Measurements from ENCODE around the gene GEMIN7. TPM values are rescaled to one million over a fixed set of nuclear protein-coding genes. Genes with fewer than 3 reads are reported as not detected.

GEMIN7 gene
- total RNA-seq, 1 experiment from 2014 or later, result 34.0 TPM

DNA sequence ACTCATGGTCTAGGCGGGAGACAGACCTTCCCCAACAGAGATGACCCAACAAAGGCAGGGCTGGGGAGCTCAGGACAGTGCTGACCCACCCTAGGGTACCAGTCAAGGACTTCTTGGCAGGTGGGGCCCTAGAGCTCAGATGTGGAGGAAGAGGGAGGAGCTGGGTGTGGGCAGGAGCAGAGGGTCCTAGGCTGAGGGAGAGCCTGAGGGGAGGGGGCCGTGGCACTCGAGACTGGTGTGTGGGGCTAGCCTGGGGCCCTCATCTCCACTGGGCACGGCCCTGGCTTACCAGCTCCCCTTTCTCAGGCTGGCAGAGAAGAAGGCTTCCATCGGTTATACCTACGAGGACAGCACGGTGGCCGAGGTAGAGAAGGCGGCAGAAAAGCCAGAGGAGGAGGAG is 21.6 kb upstream of the GEMIN7 start:
- Histone ChIP-seq H3K27ac (ENCODE audit: low read depth, low read length, poor library complexity, severe bottlenecking) (no peak overlapping the region), H3K36me3 (ENCODE audit: insufficient read depth, low read length, poor library complexity, severe bottlenecking) (peaks cover 68% of the 10 kb centered on the region), H3K4me3 (ENCODE audit: low read depth, low read length, poor library complexity, severe bottlenecking) (no peak overlapping the region), H3K9me3 (ENCODE audit: low read depth, low read length, poor library complexity, severe bottlenecking) (no peaks in the 10 kb centered on the region), H3K4me1 (ENCODE audit: insufficient read depth, low read length, poor library complexity, severe bottlenecking) (no peaks in the 10 kb centered on the region), H3K27me3 (replicated peaks; ENCODE audit: insufficient read depth, low read depth, low read length, poor library complexity) (no peaks in the 10 kb centered on the region)
- DNase-seq (ENCODE audit: low spot score), result no peak
- POLR2A ChIA-PET (ENCODE audit: low non-redundant PET), result interaction anchor here (0.6 kb wide), 1 partner anchor 28 kb away, joined by 3 read pairs; no protein-coding TSS in a partner anchor
- TF ChIP-seq, protein P1, sequence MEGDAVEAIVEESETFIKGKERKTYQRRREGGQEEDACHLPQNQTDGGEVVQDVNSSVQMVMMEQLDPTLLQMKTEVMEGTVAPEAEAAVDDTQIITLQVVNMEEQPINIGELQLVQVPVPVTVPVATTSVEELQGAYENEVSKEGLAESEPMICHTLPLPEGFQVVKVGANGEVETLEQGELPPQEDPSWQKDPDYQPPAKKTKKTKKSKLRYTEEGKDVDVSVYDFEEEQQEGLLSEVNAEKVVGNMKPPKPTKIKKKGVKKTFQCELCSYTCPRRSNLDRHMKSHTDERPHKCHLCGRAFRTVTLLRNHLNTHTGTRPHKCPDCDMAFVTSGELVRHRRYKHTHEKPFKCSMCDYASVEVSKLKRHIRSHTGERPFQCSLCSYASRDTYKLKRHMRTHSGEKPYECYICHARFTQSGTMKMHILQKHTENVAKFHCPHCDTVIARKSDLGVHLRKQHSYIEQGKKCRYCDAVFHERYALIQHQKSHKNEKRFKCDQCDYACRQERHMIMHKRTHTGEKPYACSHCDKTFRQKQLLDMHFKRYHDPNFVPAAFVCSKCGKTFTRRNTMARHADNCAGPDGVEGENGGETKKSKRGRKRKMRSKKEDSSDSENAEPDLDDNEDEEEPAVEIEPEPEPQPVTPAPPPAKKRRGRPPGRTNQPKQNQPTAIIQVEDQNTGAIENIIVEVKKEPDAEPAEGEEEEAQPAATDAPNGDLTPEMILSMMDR (conservative IDR thresholded peaks at IDR 0.05; ENCODE audit: low read depth, low read length), result no peak
- no peak for TF ChIP-seq EZH2 (IDR thresholded peaks at IDR 0.05; ENCODE audit: borderline replicate concordance, low read depth, low read length, poor library complexity, severe bottlenecking)
- BruUV-seq (replicated peaks), result no TSS peak
- intact Hi-C loops (cut with micrococcal nuclease; ENCODE audit: unreplicated experiment), result no loop called here
- CTCF ChIA-PET, result no interaction called here

DNA sequence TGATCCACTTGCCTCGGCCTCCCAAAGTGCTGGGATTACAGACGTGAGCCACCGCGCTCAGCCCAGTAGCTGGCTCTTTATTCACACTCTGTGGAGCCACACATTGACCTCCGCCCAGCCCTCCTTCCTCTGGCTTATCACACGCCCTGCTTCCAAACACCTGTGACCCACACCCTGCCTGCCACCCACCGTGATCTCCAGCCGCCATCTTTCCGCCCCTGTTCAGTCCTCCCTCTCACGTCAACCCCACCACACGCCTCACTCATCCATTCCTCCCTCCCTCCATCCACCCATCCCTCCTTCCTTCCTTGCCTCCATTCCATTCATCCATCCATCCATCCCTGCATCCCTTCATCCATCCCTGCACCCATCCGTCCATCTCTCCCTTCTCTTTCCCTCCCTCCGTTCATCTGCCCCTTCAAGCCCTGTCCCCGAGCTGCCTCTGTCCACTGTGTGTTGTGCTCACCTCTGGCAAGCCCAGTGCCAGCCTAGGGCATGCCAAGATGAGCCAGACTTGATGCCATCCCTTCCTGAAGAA is 20.4 kb upstream of the GEMIN7 start:
- Histone ChIP-seq H3K9me3 (ENCODE audit: low read depth, low read length, poor library complexity, severe bottlenecking) (no peaks in the 10 kb centered on the region), H3K4me3 (ENCODE audit: low read depth, low read length, poor library complexity, severe bottlenecking) (no peak overlapping the region), H3K4me1 (ENCODE audit: insufficient read depth, low read length, poor library complexity, severe bottlenecking) (no peaks in the 10 kb centered on the region), H3K36me3 (ENCODE audit: insufficient read depth, low read length, poor library complexity, severe bottlenecking) (peaks cover 64% of the 10 kb centered on the region), H3K27me3 (replicated peaks; ENCODE audit: insufficient read depth, low read depth, low read length, poor library complexity) (no peaks in the 10 kb centered on the region), H3K27ac (ENCODE audit: low read depth, low read length, poor library complexity, severe bottlenecking) (no peak overlapping the region)
- TF ChIP-seq, protein P1 (conservative IDR thresholded peaks at IDR 0.05; ENCODE audit: low read depth, low read length), result no peak
- no peak for TF ChIP-seq EZH2 (IDR thresholded peaks at IDR 0.05; ENCODE audit: borderline replicate concordance, low read depth, low read length, poor library complexity, severe bottlenecking)
- BruUV-seq (replicated peaks), result no TSS peak
- intact Hi-C loops (cut with micrococcal nuclease; ENCODE audit: unreplicated experiment), result no loop called here
- ChIA-PET POLR2A (ENCODE audit: low non-redundant PET) (no interaction called here), CTCF (interaction anchor here (0.6 to 1.4 kb wide), 4 partner anchors 13 to 90 kb away, joined by 3 to 16 read pairs (median 10); partner anchors contain the start of gene CLASRP)
- DNase-seq (ENCODE audit: low spot score), result no peak

DNA sequence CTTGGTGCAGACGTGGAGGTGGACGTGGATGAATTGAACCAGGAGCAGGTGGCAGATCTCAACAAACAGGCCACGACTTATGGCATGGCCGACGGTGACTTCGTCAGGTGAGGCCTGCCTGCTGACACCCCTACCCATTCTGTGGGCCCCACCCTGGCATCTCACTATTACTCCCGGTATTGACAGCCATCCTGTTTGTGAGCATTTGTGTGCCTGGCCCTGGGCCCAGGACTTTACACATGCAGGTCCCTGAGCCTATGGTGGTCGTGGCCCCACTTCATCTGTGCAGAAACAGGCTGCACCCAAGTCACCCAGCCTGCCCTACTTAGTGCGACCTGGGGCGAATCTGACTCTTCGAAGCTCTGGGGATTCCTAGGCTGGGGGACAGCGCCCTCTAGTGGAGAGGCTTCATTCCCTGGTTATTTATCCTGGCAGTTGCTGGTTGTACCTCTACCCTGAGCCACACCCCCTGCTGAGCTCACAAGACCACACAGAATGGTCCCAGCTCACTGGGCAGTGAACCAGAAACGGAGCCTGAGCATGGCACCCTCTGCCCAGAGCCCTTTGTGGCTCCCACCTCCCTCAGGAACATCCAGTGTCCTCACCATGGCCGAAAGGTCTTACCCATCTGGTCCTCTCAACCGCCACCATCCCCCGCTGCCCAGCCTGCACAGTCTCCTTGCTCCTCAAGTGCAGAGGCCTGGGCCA is 19.6 kb upstream of the GEMIN7 start:
- H3K27ac ChIP-seq (ENCODE audit: low read depth, low read length, poor library complexity, severe bottlenecking), result no peak overlapping the region
- POLR2A ChIA-PET (ENCODE audit: low non-redundant PET), result no interaction called here

More for the DNA sequence above, 19.6 kb upstream of the GEMIN7 start:
- Histone ChIP-seq H3K36me3 (ENCODE audit: insufficient read depth, low read length, poor library complexity, severe bottlenecking) (peaks cover 68% of the 10 kb centered on the region), H3K4me3 (ENCODE audit: low read depth, low read length, poor library complexity, severe bottlenecking) (no peak overlapping the region), H3K9me3 (ENCODE audit: low read depth, low read length, poor library complexity, severe bottlenecking) (no peaks in the 10 kb centered on the region), H3K27me3 (replicated peaks; ENCODE audit: insufficient read depth, low read depth, low read length, poor library complexity) (no peaks in the 10 kb centered on the region), H3K4me1 (ENCODE audit: insufficient read depth, low read length, poor library complexity, severe bottlenecking) (no peaks in the 10 kb centered on the region)
- intact Hi-C loops (cut with micrococcal nuclease; ENCODE audit: unreplicated experiment), result no loop called here
- TF ChIP-seq, protein P1 (conservative IDR thresholded peaks at IDR 0.05; ENCODE audit: low read depth, low read length), result peak; percentile 89
- no peak for TF ChIP-seq EZH2 (IDR thresholded peaks at IDR 0.05; ENCODE audit: borderline replicate concordance, low read depth, low read length, poor library complexity, severe bottlenecking)
- CTCF ChIA-PET, result interaction anchor here (0.6 to 1.4 kb wide), 7 partner anchors 8 to 154 kb away, joined by 3 to 16 read pairs (median 3); partner anchors contain the start of genes APOE and CLASRP
- DNase-seq (ENCODE audit: low spot score), result peak; percentile 78
- no TSS peak for BruUV-seq (replicated peaks)

Measured in A673 (cell line).